H1 (cell line): ENCODE measurements around the gene DPYD. TPM values are rescaled to one million over a fixed set of nuclear protein-coding genes. Genes with fewer than 3 reads are reported as not detected.

ENCODE experiments used
- CTCF ChIA-PET: fragments of 300-600 bp; sonication (Branson Sonifier 250); formaldehyde crosslinking; loops from one replicate; lab custom pipeline; 2021; ENCODE audit not compliant: partially characterized antibody; lab: Charles Lee
- POLR2A ChIA-PET: fragments of 300-600 bp; sonication (Branson Sonifier 250); formaldehyde crosslinking; loops from one replicate; lab custom pipeline; 2021; ENCODE audit warnings: inconsistent platforms; ENCODE audit not compliant: partially characterized antibody; lab: Charles Lee
- DNase-seq, 2 experiments: peaks; one replicate each; pipeline versions ENCODE4 v3.0.0 to v3.0.0-alpha.2; 2010 to 2022; ENCODE audit warnings: low spot score in 2 of 2, low read depth in 1 of 2, mixed read lengths in 1 of 2
- FAIRE-seq: peaks from 2 replicates; lab custom pipeline; 2011; peaks lifted over from hg19 to GRCh38; lab: Jason Lieb, UNC
- H2AFZ ChIP-seq: 2 replicates; pipeline ENCODE4 v1.8.1; 2012; ENCODE audit warnings: low read length, inconsistent platforms
- H2AK5ac ChIP-seq: 2 replicates; pipeline ENCODE4 v1.6.1; 2013; ENCODE audit warnings: low read depth, low read length
- H2BK120ac ChIP-seq: replicated peaks from 2 replicates; pipeline ENCODE3; 2013; ENCODE audit warnings: low read depth, low read length, inconsistent platforms
- H2BK12ac ChIP-seq: 2 replicates; pipeline ENCODE4 v1.6.1; 2013; ENCODE audit warnings: low read depth, low read length
- H2BK15ac ChIP-seq: 2 replicates; pipeline ENCODE4 v1.6.1; 2013; ENCODE audit warnings: low read length
- H2BK20ac ChIP-seq: 2 replicates; pipeline ENCODE4 v1.6.1; 2013; ENCODE audit warnings: low read length
- H2BK5ac ChIP-seq: 2 replicates; pipeline ENCODE4 v1.6.1; 2013; ENCODE audit warnings: low read depth, low read length
- H3K14ac ChIP-seq: 2 replicates; pipeline ENCODE4 v1.6.1; 2013; ENCODE audit warnings: inconsistent platforms; ENCODE audit not compliant: insufficient read length
- H3K18ac ChIP-seq: 2 replicates; pipeline ENCODE4 v1.6.1; 2013; ENCODE audit warnings: low read length; ENCODE audit errors: extremely low read depth
- H3K23ac ChIP-seq: 2 replicates; pipeline ENCODE4 v1.6.1; 2013; ENCODE audit warnings: inconsistent platforms; ENCODE audit not compliant: insufficient read length
- H3K23me2 ChIP-seq: 2 replicates; pipeline ENCODE4 v1.6.1; 2013; ENCODE audit warnings: low read depth, low read length
- H3K27ac ChIP-seq: 2 replicates; pipeline ENCODE4 v1.6.1; 2011; ENCODE audit warnings: low read depth, low read length, inconsistent platforms
- H3K27me3 ChIP-seq, 4 experiments: replicated peaks in 1 of 4; 1 replicate in 1 of 4; 2 replicates in 3 of 4; pipeline versions ENCODE4 v1.6.1 to v1.8.1; 2011 to 2013; ENCODE audit warnings: low read length in 3 of 4, mild to moderate bottlenecking in 3 of 4, inconsistent platforms in 2 of 4, mixed read lengths in 2 of 4, moderate library complexity in 1 of 4; ENCODE audit not compliant: control insufficient read depth in 3 of 4, insufficient read depth in 3 of 4; ENCODE audit errors: extremely low read depth in 1 of 4
- H3K36me3 ChIP-seq, 4 experiments: 2 replicates each; pipeline versions ENCODE4 v1.6.1 to v1.8.1; 2011 to 2013; ENCODE audit warnings: mild to moderate bottlenecking in 4 of 4, low read length in 3 of 4, moderate library complexity in 2 of 4, control low read depth in 1 of 4, inconsistent platforms in 1 of 4; ENCODE audit not compliant: insufficient read depth in 4 of 4, control insufficient read depth in 2 of 4
- H3K4ac ChIP-seq: replicated peaks from 2 replicates; pipeline ENCODE3; 2013; ENCODE audit warnings: low read length, low read depth, mixed read lengths, inconsistent platforms; ENCODE audit not compliant: insufficient read length
- H3K4me1 ChIP-seq, 4 experiments: replicated peaks in 1 of 4; 1 replicate in 1 of 4; 2 replicates in 3 of 4; pipeline versions ENCODE4 v1.6.1 to v1.8.1; 2011 to 2013; ENCODE audit warnings: low read length in 3 of 4, inconsistent platforms in 2 of 4, mixed read lengths in 1 of 4; ENCODE audit not compliant: insufficient read depth in 4 of 4, control insufficient read depth in 3 of 4
- H3K4me2 ChIP-seq, 2 experiments: 2 replicates each; pipeline versions ENCODE4 v1.6.1 to v1.8.1; 2011 to 2013; ENCODE audit warnings: low read depth in 2 of 2, low read length in 2 of 2, control low read depth in 1 of 2, inconsistent platforms in 1 of 2, mild to moderate bottlenecking in 1 of 2; ENCODE audit not compliant: insufficient read depth in 1 of 2
- H3K4me3 ChIP-seq, 4 experiments: fragments of 200-600, 300-600 bp in 1 of 4; sonication (generic), shearing (Covaris generic), sonication (Bioruptor Twin) in 1 of 4; 2 replicates each; pipeline versions ENCODE4 v1.5.1 to v1.8.1; 2011 to 2016; ENCODE audit warnings: low read length in 4 of 4, low read depth in 3 of 4, control low read depth in 2 of 4, inconsistent platforms in 2 of 4, mild to moderate bottlenecking in 2 of 4, mixed read lengths in 1 of 4, moderate library complexity in 1 of 4; ENCODE audit not compliant: insufficient read depth in 2 of 4; ENCODE audit errors: extremely low read depth in 1 of 4
- H3K56ac ChIP-seq: replicated peaks from 2 replicates; pipeline ENCODE3; 2013; ENCODE audit warnings: low read depth, mild to moderate bottlenecking, mixed read lengths, low read length, inconsistent platforms; ENCODE audit not compliant: insufficient read length
- H3K79me1 ChIP-seq: 2 replicates; pipeline ENCODE4 v1.6.1; 2013; ENCODE audit warnings: low read depth, low read length, control low read depth
- H3K79me2 ChIP-seq, 2 experiments: 2 replicates each; pipeline versions ENCODE4 v1.6.1 to v1.8.1; 2012 to 2013; ENCODE audit warnings: low read length in 2 of 2, mild to moderate bottlenecking in 2 of 2, inconsistent platforms in 1 of 2; ENCODE audit not compliant: insufficient read depth in 2 of 2, control insufficient read depth in 1 of 2
- H3K9ac ChIP-seq, 4 experiments: replicated peaks in 1 of 4; 1 replicate in 1 of 4; 2 replicates in 3 of 4; pipeline versions ENCODE4 v1.6.1 to v1.8.1; 2011 to 2013; ENCODE audit warnings: low read depth in 3 of 4, low read length in 3 of 4, control low read depth in 2 of 4, mild to moderate bottlenecking in 2 of 4, moderate library complexity in 2 of 4, inconsistent platforms in 1 of 4; ENCODE audit errors: extremely low read depth in 1 of 4
- H3K9me3 ChIP-seq, 2 experiments: 2 replicates each; pipeline versions ENCODE4 v1.6.1 to v1.8.1; 2012 to 2013; ENCODE audit warnings: mild to moderate bottlenecking in 2 of 2, moderate library complexity in 2 of 2, control low read depth in 1 of 2, inconsistent platforms in 1 of 2, low read depth in 1 of 2, low read length in 1 of 2, mixed read lengths in 1 of 2; ENCODE audit not compliant: insufficient read depth in 2 of 2
- H4K20me1 ChIP-seq, 2 experiments: replicated peaks in 1 of 2; 2 replicates each; pipeline versions ENCODE3 to v1.8.1; 2011 to 2013; ENCODE audit warnings: inconsistent platforms in 2 of 2, low read length in 2 of 2, mild to moderate bottlenecking in 1 of 2; ENCODE audit not compliant: insufficient read depth in 2 of 2, control insufficient read depth in 1 of 2
- H4K5ac ChIP-seq: 2 replicates; pipeline ENCODE4 v1.6.1; 2013; ENCODE audit warnings: low read length, low read depth, mixed read lengths, inconsistent platforms; ENCODE audit not compliant: insufficient read length
- H4K8ac ChIP-seq: 2 replicates; pipeline ENCODE4 v1.8.0; 2013; ENCODE audit warnings: mild to moderate bottlenecking, moderate library complexity, low read length, inconsistent platforms; ENCODE audit not compliant: insufficient read depth; ENCODE audit errors: extremely low read depth
- H4K91ac ChIP-seq: replicated peaks from 2 replicates; pipeline ENCODE3; 2013; ENCODE audit warnings: low read length, mixed read lengths, inconsistent platforms; ENCODE audit not compliant: insufficient read length
- EP300 ChIP-seq, 2 experiments: IDR thresholded peaks; 1 replicate in 1 of 2; 2 replicates in 1 of 2; pipeline ENCODE4 v1.6.1; 2011 to 2012; ENCODE audit warnings: low read depth in 2 of 2, low read length in 2 of 2, mild to moderate bottlenecking in 2 of 2, borderline replicate concordance in 1 of 2, inconsistent platforms in 1 of 2, moderate library complexity in 1 of 2
- WGBS, 2 experiments: shearing (Covaris generic) in 1 of 2; methylation state at CpG; one replicate each; pipeline versions ENCODE4 v1.1.6 to v1.1.7; 2013 to 2015; ENCODE audit warnings: low lambda C conversion rate in 2 of 2, mixed read lengths in 2 of 2, inconsistent platforms in 1 of 2, low coverage in 1 of 2, missing lambda C conversion rate in 1 of 2; ENCODE audit not compliant: insufficient replicate concordance in 2 of 2, insufficient coverage in 1 of 2, insufficient read length in 1 of 2; ENCODE audit errors: extremely low coverage in 1 of 2, missing lambda C conversion rate in 1 of 2; 5-methylcytosine and 5-hydroxymethylcytosine counted together
- polyA plus RNA-seq, 7 experiments: library from polyadenylated mRNA; depleted of rRNA in 3 of 7; stranded (reverse) in 5 of 7; unstranded in 2 of 7; fragments of >200 nt in 5 of 7; fragments of 200-250 nt in 2 of 7; gene quantifications; 1 replicate in 5 of 7; 2 replicates in 1 of 7; 4 replicates in 1 of 7; pipeline versions ENCODE4 v1.2.1 to v1.2.3, GENCODE V29; 2011 to 2013; ENCODE audit warnings: missing spikeins in 2 of 7, mixed read lengths in 2 of 7
- total RNA-seq: library from RNA; stranded (reverse); fragmentation: NEBNext Ultra II Directional; extraction: Animal tissue kit (Norgen Biotek cat#: 25700); gene quantifications from 2 replicates; pipeline ENCODE4 v1.2.1, GENCODE V29; 2021

Gene DPYD
- total and polyA plus RNA-seq, 2 of the 8 experiments (the other 6 are each of a cell fraction or from before 2014, with no cell fraction given): 0.29 to 0.73 TPM

DNA sequence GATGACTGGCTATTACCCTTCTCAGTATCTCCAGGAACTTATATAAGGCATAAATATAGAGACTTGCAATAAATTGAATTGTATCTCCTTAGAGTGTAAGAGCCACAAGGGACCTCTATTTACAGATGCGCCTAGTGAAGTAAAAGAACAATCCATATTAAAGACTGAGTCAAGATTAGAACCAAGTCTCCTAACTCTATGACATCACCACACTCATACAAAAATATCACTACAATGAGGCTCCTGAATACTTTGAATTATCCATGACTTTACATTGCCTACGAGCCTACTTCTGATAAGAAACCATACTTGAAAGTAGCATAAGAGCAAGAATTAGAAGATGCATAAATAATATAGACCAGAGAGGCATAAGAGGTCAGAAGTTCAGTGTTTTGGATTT lies 18.8 kb downstream of the DPYD start:
- H3K79me2 ChIP-seq: no peaks in the 10 kb centered on the region

More for the DNA sequence above, 18.8 kb downstream of the DPYD start:
- no peak for DNase-seq
- H3K4me2 ChIP-seq: no peak overlapping the region
- no peak overlapping the region for H3K4me3 ChIP-seq
- no peak overlapping the region for H4K5ac ChIP-seq
- no peak overlapping the region for H2AFZ ChIP-seq
- ChIA-PET POLR2A (no interaction called here), CTCF (no interaction called here)
- H4K20me1 ChIP-seq: no peaks in the 10 kb centered on the region
- H3K4ac ChIP-seq: no peak overlapping the region
- H2AK5ac ChIP-seq: no peak overlapping the region
- no peak overlapping the region for H3K27ac ChIP-seq
- no peaks in the 10 kb centered on the region for H3K4me1 ChIP-seq
- no peak overlapping the region for H2BK12ac ChIP-seq
- no peak overlapping the region for H4K8ac ChIP-seq
- H3K9ac ChIP-seq: no peak overlapping the region
- no peak overlapping the region for H3K56ac ChIP-seq
- H2BK20ac ChIP-seq: no peak overlapping the region
- H3K27me3 ChIP-seq: no peaks in the 10 kb centered on the region
- no peak for TF ChIP-seq EP300 (IDR thresholded peaks at IDR 0.05; ENCODE audit: borderline replicate concordance in 1 of 2, low read depth in 2 of 2, low read length in 2 of 2)
- no peaks in the 10 kb centered on the region for H3K23me2 ChIP-seq
- no peaks in the 10 kb centered on the region for H3K79me1 ChIP-seq
- WGBS, 2 experiments: 91% methylated on average over 2 of the region's 2 CpGs; no CpG with 5 or more reads in 1 of the 2 experiments
- no peak overlapping the region for H4K91ac ChIP-seq
- H2BK5ac ChIP-seq: no peak overlapping the region
- H2BK15ac ChIP-seq: no peak overlapping the region
- H3K18ac ChIP-seq: no peak overlapping the region
- H3K23ac ChIP-seq: no peak overlapping the region
- no peak overlapping the region for H3K14ac ChIP-seq
- no peaks in the 10 kb centered on the region for H3K9me3 ChIP-seq
- no peak for FAIRE-seq
- H3K36me3 ChIP-seq: no peaks in the 10 kb centered on the region
- H2BK120ac ChIP-seq: no peak overlapping the region
